ENCODE data around the gene CCDC43.
"Not testable (repeated sequence)": the region's sequence is repeated elsewhere in the genome, so short reads cannot be mapped to it uniquely, and the experiment has no call there.

Gene CCDC43

GRCh38 chr17:44672479-44673093, 17.0 kb downstream of the CCDC43 start:
- in situ Hi-C loops (cut with HindIII; ENCODE audit: low sequenced_read_pairs), result loop anchor here (25.0 kb wide), 1 partner anchor 235 kb away; no protein-coding TSS in a partner anchor

- in situ Hi-C loops (cut with HindIII; ENCODE audit: low sequenced_read_pairs), result loop anchor here (25.0 kb wide), 1 partner anchor 229 kb away; no protein-coding TSS in a partner anchor
Observed at GRCh38 chr17:44666006-44666405, 23.6 kb downstream of the CCDC43 start.

- in situ Hi-C loops (cut with HindIII; ENCODE audit: low sequenced_read_pairs), result loop anchor here (25.0 kb wide), 1 partner anchor 228 kb away; no protein-coding TSS in a partner anchor
Observed at GRCh38 chr17:44664867-44665266, 24.7 kb downstream of the CCDC43 start.

- in situ Hi-C loops (cut with HindIII; ENCODE audit: low sequenced_read_pairs), result loop anchor here (25.0 kb wide), 1 partner anchor 226 kb away; no protein-coding TSS in a partner anchor
Observed at GRCh38 chr17:44663095-44663494, 26.5 kb downstream of the CCDC43 start.

GRCh38 chr17:44661835-44662234, 27.7 kb downstream of the CCDC43 start:
- in situ Hi-C loops (cut with HindIII; ENCODE audit: low sequenced_read_pairs), result loop anchor here (25.0 kb wide), 1 partner anchor 225 kb away; no protein-coding TSS in a partner anchor

GRCh38 chr17:44655983-44656710, 33.4 kb downstream of the CCDC43 start, which contains the start of gene MEIOC:
Gene MEIOC, plus strand, starts transcription at chr17:44656468. Its CDS starts 146 bp downstream, at chr17:44656614.
- in situ Hi-C loops (cut with HindIII; ENCODE audit: low sequenced_read_pairs), result loop anchor here (25.0 kb wide), 1 partner anchor 219 kb away; no protein-coding TSS in a partner anchor

GRCh38 chr17:44653954-44654353, 35.6 kb downstream of the CCDC43 start:
- in situ Hi-C loops (cut with HindIII; ENCODE audit: low sequenced_read_pairs), result loop anchor here (25.0 kb wide), 1 partner anchor 217 kb away; no protein-coding TSS in a partner anchor

- in situ Hi-C loops (cut with HindIII; ENCODE audit: low sequenced_read_pairs), result loop anchor here (25.0 kb wide), 1 partner anchor 216 kb away; no protein-coding TSS in a partner anchor
Observed at GRCh38 chr17:44653384-44653783, 36.2 kb downstream of the CCDC43 start.

GRCh38 chr17:44652727-44653126, 36.8 kb downstream of the CCDC43 start:
- in situ Hi-C loops (cut with HindIII; ENCODE audit: low sequenced_read_pairs), result loop anchor here (25.0 kb wide), 1 partner anchor 215 kb away; no protein-coding TSS in a partner anchor

- in situ Hi-C loops (cut with HindIII; ENCODE audit: low sequenced_read_pairs), result loop anchor here (25.0 kb wide), 1 partner anchor 214 kb away; no protein-coding TSS in a partner anchor
Observed at GRCh38 chr17:44651228-44651627, 38.3 kb downstream of the CCDC43 start.

GRCh38 chr17:44648963-44649362, 40.6 kb downstream of the CCDC43 start:
- in situ Hi-C loops (cut with HindIII; ENCODE audit: low sequenced_read_pairs), result no loop called here

GRCh38 chr17:44647736-44648135, 41.8 kb downstream of the CCDC43 start:
- in situ Hi-C loops (cut with HindIII; ENCODE audit: low sequenced_read_pairs), result no loop called here

- in situ Hi-C loops (cut with HindIII; ENCODE audit: low sequenced_read_pairs), result no loop called here
Observed at GRCh38 chr17:44646280-44646679, 43.3 kb downstream of the CCDC43 start.

GRCh38 chr17:44645341-44645740, 44.2 kb downstream of the CCDC43 start:
- in situ Hi-C loops (cut with HindIII; ENCODE audit: low sequenced_read_pairs), result no loop called here

GRCh38 chr17:44642834-44643233, 46.7 kb downstream of the CCDC43 start:
- in situ Hi-C loops (cut with HindIII; ENCODE audit: low sequenced_read_pairs), result no loop called here

GRCh38 chr17:44637066-44637465, 52.5 kb downstream of the CCDC43 start:
- in situ Hi-C loops (cut with HindIII; ENCODE audit: low sequenced_read_pairs), result no loop called here

GRCh38 chr17:44636562-44636961, 53.0 kb downstream of the CCDC43 start:
- in situ Hi-C loops (cut with HindIII; ENCODE audit: low sequenced_read_pairs), result no loop called here

- in situ Hi-C loops (cut with HindIII; ENCODE audit: low sequenced_read_pairs), result not testable (repeated sequence)
Observed at GRCh38 chr17:44634401-44634800, 55.2 kb downstream of the CCDC43 start.

GRCh38 chr17:44633998-44634397, 55.6 kb downstream of the CCDC43 start:
- in situ Hi-C loops (cut with HindIII; ENCODE audit: low sequenced_read_pairs), result no loop called here

- in situ Hi-C loops (cut with HindIII; ENCODE audit: low sequenced_read_pairs), result no loop called here
Observed at GRCh38 chr17:44630703-44631102, 58.9 kb downstream of the CCDC43 start.

- in situ Hi-C loops (cut with HindIII; ENCODE audit: low sequenced_read_pairs), result loop anchor here (5.0 kb wide), 1 partner anchor 87 kb away; no protein-coding TSS in a partner anchor
Observed at GRCh38 chr17:44629314-44629713, 60.3 kb downstream of the CCDC43 start.
